ENCODE measurements around the gene NDUFB4. TPM values are rescaled to one million over a fixed set of nuclear protein-coding genes. Genes with fewer than 3 reads are reported as not detected.
A peak's percentile ranks its signal among the peaks of the same experiment; 100 is the strongest.

NDUFB4 gene
- total RNA-seq, 1 experiment from 2014 or later = 138 TPM

- Mint-ChIP-seq H3K27ac (ENCODE audit: unreplicated experiment) (no peak overlapping the region), H3K27me3 (ENCODE audit: unreplicated experiment) (no peaks in the 10 kb centered on the region), H3K36me3 (ENCODE audit: insufficient read depth, unreplicated experiment) (peaks cover 11% of the 10 kb centered on the region), H3K4me1 (ENCODE audit: low read depth, unreplicated experiment) (peaks cover 8% of the 10 kb centered on the region), H3K4me3 (ENCODE audit: low read depth, unreplicated experiment) (no peak overlapping the region), H3K9me3 (ENCODE audit: low read depth, unreplicated experiment) (peaks cover 9% of the 10 kb centered on the region)
- BruUV-seq (replicated peaks) = no TSS peak
- CTCF ChIA-PET = no interaction called here
- no peak for DNase-seq
- no peak for TF ChIP-seq CTCF (IDR thresholded peaks at IDR 0.05; ENCODE audit: unreplicated experiment)
- intact Hi-C loops (cut with micrococcal nuclease; ENCODE audit: unreplicated experiment) = no loop called here
Measured at GRCh38 chr3:120622457-120622856, 26.3 kb downstream of the NDUFB4 start.

GRCh38 chr3:120622870-120623726 lies 27.0 kb downstream of the NDUFB4 start:
- Mint-ChIP-seq H3K27ac (ENCODE audit: unreplicated experiment) (peak overlapping the region; percentile 48), H3K36me3 (ENCODE audit: insufficient read depth, unreplicated experiment) (peaks cover 11% of the 10 kb centered on the region), H3K9me3 (ENCODE audit: low read depth, unreplicated experiment) (peaks cover 9% of the 10 kb centered on the region), H3K4me1 (ENCODE audit: low read depth, unreplicated experiment) (peaks cover 8% of the 10 kb centered on the region), H3K4me3 (ENCODE audit: low read depth, unreplicated experiment) (no peak overlapping the region), H3K27me3 (ENCODE audit: unreplicated experiment) (no peaks in the 10 kb centered on the region)
- BruUV-seq (replicated peaks) = no TSS peak
- intact Hi-C loops (cut with micrococcal nuclease; ENCODE audit: unreplicated experiment) = no loop called here
- CTCF ChIA-PET = no interaction called here
- no peak for TF ChIP-seq CTCF (IDR thresholded peaks at IDR 0.05; ENCODE audit: unreplicated experiment)
- DNase-seq = peak; percentile 27

- Mint-ChIP-seq H3K27me3 (ENCODE audit: unreplicated experiment) (no peaks in the 10 kb centered on the region), H3K4me1 (ENCODE audit: low read depth, unreplicated experiment) (peaks cover 8% of the 10 kb centered on the region), H3K9me3 (ENCODE audit: low read depth, unreplicated experiment) (peaks cover 9% of the 10 kb centered on the region), H3K4me3 (ENCODE audit: low read depth, unreplicated experiment) (no peak overlapping the region), H3K27ac (ENCODE audit: unreplicated experiment) (peak overlapping the region; percentile 48), H3K36me3 (ENCODE audit: insufficient read depth, unreplicated experiment) (peaks cover 11% of the 10 kb centered on the region)
- BruUV-seq (replicated peaks) = no TSS peak
- CTCF ChIA-PET = no interaction called here
- DNase-seq = no peak
- intact Hi-C loops (cut with micrococcal nuclease; ENCODE audit: unreplicated experiment) = no loop called here
- no peak for TF ChIP-seq CTCF (IDR thresholded peaks at IDR 0.05; ENCODE audit: unreplicated experiment)
Measured at GRCh38 chr3:120623727-120624093, 27.6 kb downstream of the NDUFB4 start.

GRCh38 chr3:120625159-120625586 lies 29.0 kb downstream of the NDUFB4 start:
- no peak for DNase-seq
- intact Hi-C loops (cut with micrococcal nuclease; ENCODE audit: unreplicated experiment) = no loop called here
- peaks cover 11% of the 10 kb centered on the region for H3K36me3 Mint-ChIP-seq (ENCODE audit: insufficient read depth, unreplicated experiment)
- H3K4me1 Mint-ChIP-seq (ENCODE audit: low read depth, unreplicated experiment) = peaks cover 8% of the 10 kb centered on the region
- no TSS peak for BruUV-seq (replicated peaks)
- H3K27ac Mint-ChIP-seq (ENCODE audit: unreplicated experiment) = no peak overlapping the region
- no peak for TF ChIP-seq CTCF (IDR thresholded peaks at IDR 0.05; ENCODE audit: unreplicated experiment)
- peaks cover 13% of the 10 kb centered on the region for H3K9me3 Mint-ChIP-seq (ENCODE audit: low read depth, unreplicated experiment)
- H3K4me3 Mint-ChIP-seq (ENCODE audit: low read depth, unreplicated experiment) = no peak overlapping the region
- H3K27me3 Mint-ChIP-seq (ENCODE audit: unreplicated experiment) = no peaks in the 10 kb centered on the region
- CTCF ChIA-PET = no interaction called here

All from Calu3 (cell line).